Fibroblast of villous mesenchyme (primary cell): ENCODE results near the gene NABP2. TPM values are rescaled to one million over a fixed set of nuclear protein-coding genes. Genes with fewer than 3 reads are reported as not detected.

Source experiments
- DNase-seq: peaks from one replicate; pipeline ENCODE4 v3.0.0-alpha.2; 2010; ENCODE audit warnings: low read depth
- H3K4me3 ChIP-seq: 2 replicates; pipeline ENCODE4 v1.5.1; 2011; ENCODE audit warnings: low read depth, mild to moderate bottlenecking, low read length
- total RNA-seq: library from RNA; depleted of rRNA; stranded (reverse); fragments of >200 nt; gene quantifications from 2 replicates; pipeline ENCODE4 v1.2.3, GENCODE V29; 2012
- TF ChIP-seq, protein P1 (sequence below): IDR thresholded peaks from 2 replicates; pipeline ENCODE4 v1.5.1; 2012; ENCODE audit warnings: low read depth, mild to moderate bottlenecking, low read length; ENCODE audit not compliant: insufficient read depth

The NABP2 gene
- total RNA-seq, 1 donor = 23.3 TPM

DNA sequence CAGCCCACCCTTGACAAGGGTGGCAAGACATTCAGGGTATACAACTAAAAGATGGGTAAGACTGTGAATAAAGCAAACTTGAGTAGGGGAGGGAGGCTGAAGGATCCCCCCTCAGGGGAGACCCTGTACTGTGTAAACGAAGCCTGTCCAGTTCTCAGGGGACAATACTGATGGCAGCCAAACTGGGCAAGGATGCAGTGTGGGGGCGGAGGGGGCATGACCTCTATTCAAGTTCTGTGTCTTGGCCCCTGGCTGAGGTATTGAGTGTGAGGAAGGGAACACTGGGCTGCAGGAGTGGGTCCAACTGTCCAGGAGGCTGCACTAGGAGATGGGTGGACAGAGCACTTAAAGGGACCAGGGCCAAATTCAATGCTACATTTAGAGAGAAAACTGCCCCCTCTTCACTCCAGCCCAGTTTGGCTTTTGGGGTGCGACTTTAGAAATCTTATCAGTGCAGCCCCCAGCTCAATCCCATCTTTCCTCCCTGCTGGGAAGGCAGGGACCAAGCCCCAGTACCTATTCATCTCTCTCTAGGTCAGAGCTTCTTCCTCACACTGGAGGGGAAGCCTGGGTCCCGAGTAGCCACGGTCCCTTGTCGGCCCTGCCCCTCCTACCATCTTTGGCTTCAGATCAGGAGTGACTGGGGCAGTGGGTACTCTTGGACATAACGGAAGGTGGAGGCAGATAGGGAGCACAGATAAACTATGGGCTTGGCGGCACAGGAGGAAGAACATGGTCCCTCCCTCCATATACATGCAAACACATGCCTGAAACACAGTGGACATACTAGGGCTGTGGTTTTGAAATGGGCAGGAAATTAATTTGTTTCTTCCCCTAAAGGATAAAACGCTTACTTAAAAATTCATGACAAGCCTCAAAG lies 17.5 kb downstream of the NABP2 start:
- no peak for DNase-seq
- TF ChIP-seq, protein P1, sequence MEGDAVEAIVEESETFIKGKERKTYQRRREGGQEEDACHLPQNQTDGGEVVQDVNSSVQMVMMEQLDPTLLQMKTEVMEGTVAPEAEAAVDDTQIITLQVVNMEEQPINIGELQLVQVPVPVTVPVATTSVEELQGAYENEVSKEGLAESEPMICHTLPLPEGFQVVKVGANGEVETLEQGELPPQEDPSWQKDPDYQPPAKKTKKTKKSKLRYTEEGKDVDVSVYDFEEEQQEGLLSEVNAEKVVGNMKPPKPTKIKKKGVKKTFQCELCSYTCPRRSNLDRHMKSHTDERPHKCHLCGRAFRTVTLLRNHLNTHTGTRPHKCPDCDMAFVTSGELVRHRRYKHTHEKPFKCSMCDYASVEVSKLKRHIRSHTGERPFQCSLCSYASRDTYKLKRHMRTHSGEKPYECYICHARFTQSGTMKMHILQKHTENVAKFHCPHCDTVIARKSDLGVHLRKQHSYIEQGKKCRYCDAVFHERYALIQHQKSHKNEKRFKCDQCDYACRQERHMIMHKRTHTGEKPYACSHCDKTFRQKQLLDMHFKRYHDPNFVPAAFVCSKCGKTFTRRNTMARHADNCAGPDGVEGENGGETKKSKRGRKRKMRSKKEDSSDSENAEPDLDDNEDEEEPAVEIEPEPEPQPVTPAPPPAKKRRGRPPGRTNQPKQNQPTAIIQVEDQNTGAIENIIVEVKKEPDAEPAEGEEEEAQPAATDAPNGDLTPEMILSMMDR = no peak
- no peak overlapping the region for H3K4me3 ChIP-seq

DNA sequence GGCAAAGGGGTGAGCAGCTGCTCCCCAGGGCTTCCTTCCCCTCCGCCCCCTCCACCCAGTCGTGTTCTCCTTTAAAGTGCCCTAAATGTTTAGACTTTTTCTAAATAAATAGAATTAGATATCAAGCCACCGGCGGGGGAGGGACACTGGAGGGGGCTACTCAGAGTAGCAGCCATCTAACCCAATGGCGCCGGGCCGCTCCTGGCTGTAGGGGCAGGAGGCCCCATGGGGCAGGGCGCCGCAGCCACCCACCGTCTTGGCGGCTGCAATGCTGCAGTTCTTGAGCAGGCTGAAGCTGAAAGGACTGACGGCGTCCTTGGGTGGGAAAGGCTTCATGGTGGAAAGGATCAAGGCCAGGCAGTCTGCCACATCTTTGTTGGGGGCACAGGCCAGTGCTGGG lies 18.8 kb downstream of the NABP2 start:
- DNase-seq = no peak

DNA sequence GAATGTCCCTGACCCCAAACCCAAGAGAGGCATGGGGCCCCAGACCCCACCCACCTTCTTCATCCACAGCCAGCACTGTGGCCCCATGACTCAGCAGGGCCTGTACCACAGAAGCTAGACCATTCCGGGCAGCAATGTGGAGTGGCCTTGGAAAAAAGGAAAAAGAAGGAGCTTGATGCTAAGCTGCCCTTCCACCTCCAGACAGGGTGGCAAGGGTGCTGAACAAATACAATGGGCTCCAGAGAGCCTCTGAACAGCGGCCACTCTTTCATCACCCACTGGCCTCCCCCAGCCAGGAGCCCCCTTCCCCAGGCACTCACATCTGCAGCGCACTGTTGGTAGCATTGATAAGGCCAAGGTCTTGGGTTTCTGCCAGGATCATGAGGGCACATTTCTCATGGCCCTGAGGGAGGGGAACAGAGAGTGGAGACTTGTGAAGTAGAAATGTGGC lies 19.6 kb downstream of the NABP2 start:
- no peak overlapping the region for H3K4me3 ChIP-seq
- TF ChIP-seq, protein P1 = no peak
- DNase-seq = no peak

More for the DNA sequence above, 18.8 kb downstream of the NABP2 start:
- TF ChIP-seq, protein P1 = no peak
- H3K4me3 ChIP-seq = no peak overlapping the region

DNA sequence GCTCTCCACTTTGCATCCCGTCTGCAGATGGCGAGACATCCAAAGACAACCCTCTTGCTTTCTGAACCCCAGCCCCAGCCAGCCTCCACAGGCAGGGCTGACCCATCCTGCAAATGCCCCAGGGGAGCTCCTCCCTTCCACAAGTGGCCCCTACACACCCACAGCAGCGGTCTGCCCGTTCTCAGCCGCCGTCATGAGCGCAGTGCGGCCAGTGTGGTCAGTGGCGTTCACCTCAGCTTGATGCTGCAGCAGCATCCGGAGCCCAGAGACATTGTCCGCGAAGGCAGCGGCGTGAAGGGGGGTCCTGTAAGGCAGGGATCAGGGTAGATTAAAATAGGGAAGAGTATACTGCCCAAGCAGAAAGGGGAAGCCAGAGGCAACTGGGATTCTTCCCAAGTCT lies 20.4 kb downstream of the NABP2 start:
- H3K4me3 ChIP-seq = no peak overlapping the region
- TF ChIP-seq, protein P1 = no peak
- no peak for DNase-seq

DNA sequence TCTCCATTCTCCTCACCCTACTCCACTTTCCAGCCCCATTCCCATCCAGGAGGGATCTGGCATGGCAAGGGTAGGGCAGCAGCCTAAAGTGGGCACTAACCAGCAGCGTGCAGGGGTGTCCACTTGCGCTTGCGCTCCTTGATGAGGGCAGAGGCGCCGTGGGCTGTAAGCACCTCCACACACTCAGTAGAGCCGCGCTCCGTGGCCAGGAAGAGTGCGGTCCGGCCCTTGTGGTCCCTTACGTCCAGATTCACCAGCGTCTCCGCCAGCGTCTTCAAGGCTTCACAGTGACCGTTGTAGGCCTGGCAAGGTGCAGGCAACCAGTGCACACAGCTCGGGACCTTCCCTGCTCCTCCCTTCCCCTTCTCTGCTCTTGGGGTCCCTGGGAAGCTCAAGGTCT lies 23.8 kb downstream of the NABP2 start:
- DNase-seq = no peak
- no peak overlapping the region for H3K4me3 ChIP-seq
- TF ChIP-seq, protein P1 = no peak

DNA sequence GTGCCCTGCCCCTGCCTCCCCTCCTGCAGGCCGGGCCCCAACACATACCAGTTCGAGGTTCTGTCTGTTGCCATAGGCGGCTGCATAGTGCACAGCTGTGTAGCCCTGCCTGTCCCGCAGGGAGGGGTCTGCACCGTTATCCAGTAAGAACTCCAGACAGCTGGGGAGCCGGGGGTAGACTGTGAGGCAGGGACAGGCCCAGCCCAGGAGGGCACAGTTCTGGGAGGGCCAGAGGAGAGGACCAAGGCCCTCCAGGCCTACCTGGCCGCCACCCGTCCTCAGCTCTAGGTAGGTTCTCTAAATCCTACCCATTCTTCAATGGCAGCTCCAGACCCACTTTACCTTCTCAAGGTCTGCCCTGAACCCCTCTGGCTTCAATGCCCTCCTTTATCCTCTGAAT lies 24.6 kb downstream of the NABP2 start:
- H3K4me3 ChIP-seq = no peak overlapping the region
- TF ChIP-seq, protein P1 = no peak
- no peak for DNase-seq

DNA sequence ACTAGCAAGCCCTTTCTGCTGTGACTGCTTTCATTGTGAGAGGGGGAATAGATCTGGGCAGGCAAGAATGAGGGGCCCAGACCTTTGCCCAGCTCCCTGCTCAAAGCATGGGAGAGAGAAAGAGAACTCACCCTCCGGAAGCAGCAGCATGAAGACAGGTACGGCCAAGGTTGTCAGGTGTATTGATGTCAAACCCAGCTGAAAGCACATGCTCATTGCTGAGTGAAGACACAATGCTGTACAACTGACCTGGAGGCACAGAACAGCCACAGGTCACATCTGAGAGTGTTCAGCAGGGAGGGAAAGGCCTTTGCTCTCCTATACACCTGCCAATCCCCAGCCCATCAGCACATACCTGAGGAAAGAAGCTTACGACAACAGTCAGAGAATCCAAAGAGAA lies 28.5 kb downstream of the NABP2 start:
- TF ChIP-seq, protein P1 = no peak
- DNase-seq = no peak

More for the DNA sequence above, 28.5 kb downstream of the NABP2 start:
- no peak overlapping the region for H3K4me3 ChIP-seq
